Activated CD4-positive, alpha-beta memory T cell treated with anti-CD3 and anti-CD28 coated beads, Interleukin-2, amount 10 ng/mL, durations not matched to agents 7 days and 5 days (primary cell): ENCODE measurements around the gene PKP1. TPM values are rescaled to one million over a fixed set of nuclear protein-coding genes. Genes with fewer than 3 reads are reported as not detected.

Source experiments
- CTCF ChIA-PET: fragments of 350-600 bp; sonication (Branson Sonifier 250); formaldehyde crosslinking; loops from one replicate; lab custom pipeline; 2021; ENCODE audit warnings: antibody characterized with exemption, inconsistent platforms; lab: Charles Lee
- POLR2A ChIA-PET: fragments of 350-600 bp; sonication (Branson Sonifier 250); formaldehyde crosslinking; loops from one replicate; lab custom pipeline; 2021; ENCODE audit warnings: antibody characterized with exemption; lab: Charles Lee
- DNase-seq: peaks from one replicate; pipeline ENCODE4 v3.0.0-alpha.2; 2020
- H3K27ac Mint-ChIP-seq: one replicate; pipeline ENCODE4 v1.8.0; 2021; ENCODE audit warnings: mild to moderate bottlenecking, mixed read lengths
- H3K27me3 Mint-ChIP-seq: one replicate; pipeline ENCODE4 v1.8.0; 2021; ENCODE audit warnings: mixed read lengths
- H3K36me3 Mint-ChIP-seq: one replicate; pipeline ENCODE4 v1.8.0; 2021; ENCODE audit warnings: low read depth, mixed read lengths
- H3K4me1 Mint-ChIP-seq: one replicate; pipeline ENCODE4 v1.8.0; 2021; ENCODE audit warnings: mixed read lengths
- H3K4me3 Mint-ChIP-seq: one replicate; pipeline ENCODE4 v1.8.0; 2021; ENCODE audit warnings: mild to moderate bottlenecking, mixed read lengths
- H3K9me3 Mint-ChIP-seq: one replicate; pipeline ENCODE4 v1.8.0; 2021; ENCODE audit warnings: mixed read lengths
- total RNA-seq, 2 experiments: library from RNA; stranded (reverse); gene quantifications; one replicate each; pipeline ENCODE4 v1.2.3, GENCODE V29; 2021

Gene PKP1
- total RNA-seq, 2 experiments from 2014 or later, result not detected

- DNase-seq, result no peak
- POLR2A ChIA-PET, result no interaction called here
- Mint-ChIP-seq H3K4me1 (no peaks in the 10 kb centered on the region), H3K9me3 (no peaks in the 10 kb centered on the region), H3K4me3 (no peak overlapping the region), H3K36me3 (no peaks in the 10 kb centered on the region), H3K27ac (no peak overlapping the region), H3K27me3 (peaks cover 11% of the 10 kb centered on the region)
- CTCF ChIA-PET, result interaction anchor here (1.1 kb wide), 1 partner anchor 12 kb away, joined by 4 read pairs; no protein-coding TSS in a partner anchor
These were observed 52.0 kb downstream of the PKP1 start for GRCh38 chr1:201335174-201335870.

GRCh38 chr1:201335901-201336300 lies 52.6 kb downstream of the PKP1 start:
- POLR2A ChIA-PET, result no interaction called here
- CTCF ChIA-PET, result no interaction called here
- no peaks in the 10 kb centered on the region for H3K36me3 Mint-ChIP-seq
- H3K27ac Mint-ChIP-seq, result no peak overlapping the region
- no peak overlapping the region for H3K4me3 Mint-ChIP-seq
- H3K9me3 Mint-ChIP-seq, result no peaks in the 10 kb centered on the region
- no peak for DNase-seq
- H3K4me1 Mint-ChIP-seq, result no peaks in the 10 kb centered on the region
- peaks cover 12% of the 10 kb centered on the region for H3K27me3 Mint-ChIP-seq

DNA sequence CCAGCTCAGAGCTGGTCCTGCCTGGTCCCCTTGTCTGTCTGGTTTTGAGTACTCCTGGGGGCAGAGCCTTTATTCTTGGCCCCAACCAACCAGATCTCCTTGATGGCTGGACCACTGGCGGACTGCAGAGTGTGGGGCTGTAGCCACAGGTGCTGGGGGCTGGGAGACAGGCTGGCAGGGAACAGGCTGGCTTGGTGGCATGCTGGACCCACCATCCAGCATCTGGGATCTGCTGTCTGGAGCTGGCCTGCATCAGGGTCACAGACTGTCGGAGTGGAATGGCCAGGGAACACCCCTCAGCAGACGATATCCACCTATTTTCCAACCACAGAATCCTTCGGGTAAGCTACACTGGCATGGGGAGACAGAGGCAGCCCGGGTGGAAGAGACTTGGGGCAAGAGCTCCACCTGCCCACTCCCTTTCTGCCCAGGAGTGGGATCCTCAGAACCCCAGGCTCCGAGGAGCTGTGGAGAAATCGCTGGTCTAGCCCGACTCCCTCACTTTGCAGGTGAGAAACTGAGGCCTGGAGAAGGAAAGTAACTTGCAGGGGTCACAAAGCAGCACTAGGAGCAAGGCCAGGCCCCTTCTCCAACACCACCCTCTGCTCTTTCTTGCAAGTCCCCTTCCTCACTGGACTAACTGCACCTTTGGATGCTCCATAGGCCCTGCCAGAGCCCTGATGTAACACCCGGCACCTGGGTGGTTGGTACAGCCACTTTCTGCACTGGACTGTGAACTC lies 53.6 kb downstream of the PKP1 start:
- H3K4me1 Mint-ChIP-seq, result no peaks in the 10 kb centered on the region
- ChIA-PET POLR2A (no interaction called here), CTCF (no interaction called here)
- no peaks in the 10 kb centered on the region for H3K36me3 Mint-ChIP-seq
- no peak for DNase-seq
- H3K27ac Mint-ChIP-seq, result no peak overlapping the region
- H3K27me3 Mint-ChIP-seq, result peaks cover 18% of the 10 kb centered on the region
- H3K4me3 Mint-ChIP-seq, result no peak overlapping the region
- no peaks in the 10 kb centered on the region for H3K9me3 Mint-ChIP-seq

GRCh38 chr1:201341377-201341776 lies 58.1 kb downstream of the PKP1 start:
- ChIA-PET CTCF (no interaction called here), POLR2A (no interaction called here)
- Mint-ChIP-seq H3K27ac (no peak overlapping the region), H3K9me3 (no peaks in the 10 kb centered on the region), H3K27me3 (peaks cover 21% of the 10 kb centered on the region), H3K36me3 (no peaks in the 10 kb centered on the region), H3K4me1 (no peaks in the 10 kb centered on the region), H3K4me3 (no peak overlapping the region)
- DNase-seq, result no peak

DNA sequence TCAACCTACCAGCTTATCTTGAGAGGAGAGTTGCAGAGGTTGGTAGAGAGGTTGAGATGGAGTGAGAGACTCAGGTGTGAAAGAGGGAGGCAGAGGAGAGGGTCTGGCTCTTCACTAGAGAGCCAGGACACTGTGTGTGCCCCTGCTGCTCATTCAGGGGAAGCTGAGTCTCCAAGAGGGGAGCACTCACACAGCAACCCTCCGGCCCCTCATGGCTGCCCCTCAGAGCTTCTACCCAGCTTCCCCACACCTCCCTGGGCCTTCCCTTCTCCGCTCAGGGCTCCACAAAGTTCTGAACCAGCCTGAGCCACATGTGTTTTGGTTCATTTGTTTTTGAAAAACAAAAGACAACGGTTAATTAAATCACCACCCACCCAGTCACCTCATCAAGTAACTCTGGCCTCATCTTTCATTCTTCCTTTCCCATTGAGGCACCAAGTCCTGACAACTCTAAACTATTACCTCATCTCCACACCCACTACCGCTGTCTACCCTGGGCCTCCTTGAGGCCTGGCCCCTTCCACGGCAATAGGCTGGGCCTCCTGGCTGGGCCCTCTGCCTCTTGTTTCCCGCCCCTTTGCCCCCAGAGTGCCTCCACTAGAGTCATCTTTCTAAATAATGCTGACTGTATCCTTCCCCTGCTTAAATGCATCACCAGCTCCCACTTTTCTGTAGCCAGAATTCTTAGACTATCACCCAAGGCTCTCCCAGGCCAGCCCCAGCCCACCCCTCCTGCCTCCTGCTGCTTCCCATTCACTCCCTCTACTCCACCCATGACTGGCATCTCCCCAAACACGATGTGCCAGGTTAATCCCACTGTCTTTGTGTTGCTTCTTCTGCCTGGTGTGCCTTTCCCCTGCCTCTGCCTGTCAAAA lies 61.1 kb downstream of the PKP1 start:
- DNase-seq, result no peak
- no peaks in the 10 kb centered on the region for H3K4me1 Mint-ChIP-seq
- H3K27me3 Mint-ChIP-seq, result peaks cover 27% of the 10 kb centered on the region
- H3K4me3 Mint-ChIP-seq, result no peak overlapping the region
- H3K36me3 Mint-ChIP-seq, result no peaks in the 10 kb centered on the region
- no peak overlapping the region for H3K27ac Mint-ChIP-seq
- H3K9me3 Mint-ChIP-seq, result no peaks in the 10 kb centered on the region
- ChIA-PET POLR2A (no interaction called here), CTCF (no interaction called here)

GRCh38 chr1:201345081-201345355 lies 61.7 kb downstream of the PKP1 start:
- CTCF ChIA-PET, result interaction anchor here (2.2 kb wide), 1 partner anchor 34 kb away, joined by 5 read pairs; no protein-coding TSS in a partner anchor
- Mint-ChIP-seq H3K27me3 (peaks cover 26% of the 10 kb centered on the region), H3K36me3 (no peaks in the 10 kb centered on the region)

DNA sequence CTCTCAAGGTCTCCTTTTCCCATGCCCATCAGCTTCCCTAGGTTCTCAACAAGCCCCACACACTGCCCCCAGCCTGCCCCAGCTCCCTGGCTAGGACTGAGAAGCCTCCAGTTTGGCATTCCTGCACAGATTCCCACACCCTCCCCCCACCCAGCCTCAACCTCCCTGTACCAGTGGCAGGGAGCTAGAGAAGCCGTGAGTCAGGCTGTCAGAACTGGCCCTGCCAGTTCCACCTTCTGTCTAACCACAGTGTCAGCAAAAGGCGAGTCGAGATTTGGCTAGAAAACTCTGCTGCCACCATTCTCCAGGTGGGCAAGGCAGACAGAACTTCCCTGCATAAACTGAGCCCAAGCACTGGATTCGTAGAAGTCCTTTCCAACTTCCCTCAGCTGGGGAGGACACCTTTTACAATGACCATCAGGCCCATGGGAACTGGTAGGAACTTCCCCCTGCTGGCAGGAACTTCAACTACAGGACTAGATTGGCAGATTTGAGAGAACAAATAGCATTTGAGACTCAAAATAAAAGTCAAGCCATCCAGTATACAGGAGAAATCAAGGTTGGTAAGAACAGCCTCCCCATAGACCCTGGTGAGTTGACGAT lies 63.1 kb downstream of the PKP1 start:
- ChIA-PET CTCF (interaction anchor here (0.5 to 2.2 kb wide), 5 partner anchors 14 to 518 kb away, joined by 3 to 7 read pairs (median 5); no protein-coding TSS in a partner anchor), POLR2A (no interaction called here)
- peaks cover 28% of the 10 kb centered on the region for H3K27me3 Mint-ChIP-seq
- H3K4me3 Mint-ChIP-seq, result no peak overlapping the region
- H3K9me3 Mint-ChIP-seq, result no peaks in the 10 kb centered on the region
- no peak overlapping the region for H3K27ac Mint-ChIP-seq
- no peaks in the 10 kb centered on the region for H3K36me3 Mint-ChIP-seq
- H3K4me1 Mint-ChIP-seq, result no peaks in the 10 kb centered on the region
- no peak for DNase-seq

More at GRCh38 chr1:201345081-201345355, 61.7 kb downstream of the PKP1 start:
- Mint-ChIP-seq H3K4me3 (no peak overlapping the region), H3K27ac (no peak overlapping the region), H3K4me1 (no peaks in the 10 kb centered on the region), H3K9me3 (no peaks in the 10 kb centered on the region)
- DNase-seq, result no peak
- POLR2A ChIA-PET, result no interaction called here

DNA sequence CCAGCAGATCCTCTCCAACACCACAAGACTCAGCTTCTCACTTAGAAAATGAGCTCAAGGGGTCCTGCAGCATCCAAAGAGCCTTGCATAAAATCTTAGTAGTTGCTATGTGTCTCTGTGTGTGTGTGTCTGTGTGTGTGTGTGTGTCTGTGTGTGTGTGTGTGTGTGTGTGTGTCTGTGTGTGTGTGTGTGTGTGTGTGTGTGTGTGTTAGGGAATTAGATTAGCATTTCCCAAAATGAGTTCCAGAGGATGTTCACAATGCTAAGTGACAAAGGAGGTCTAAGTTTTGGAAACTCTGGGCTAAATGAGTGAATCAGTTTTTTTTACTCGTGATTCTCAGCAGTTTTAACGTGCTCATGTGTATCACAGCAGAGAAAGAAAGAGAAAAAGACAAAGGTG lies 63.7 kb downstream of the PKP1 start:
- Mint-ChIP-seq H3K9me3 (no peaks in the 10 kb centered on the region), H3K4me3 (no peak overlapping the region), H3K27ac (no peak overlapping the region), H3K36me3 (no peaks in the 10 kb centered on the region), H3K4me1 (no peaks in the 10 kb centered on the region), H3K27me3 (peaks cover 29% of the 10 kb centered on the region)
- no peak for DNase-seq
- POLR2A ChIA-PET, result no interaction called here
- CTCF ChIA-PET, result interaction anchor here (0.5 to 2.2 kb wide), 6 partner anchors 12 to 518 kb away, joined by 3 to 7 read pairs (median 4); no protein-coding TSS in a partner anchor

DNA sequence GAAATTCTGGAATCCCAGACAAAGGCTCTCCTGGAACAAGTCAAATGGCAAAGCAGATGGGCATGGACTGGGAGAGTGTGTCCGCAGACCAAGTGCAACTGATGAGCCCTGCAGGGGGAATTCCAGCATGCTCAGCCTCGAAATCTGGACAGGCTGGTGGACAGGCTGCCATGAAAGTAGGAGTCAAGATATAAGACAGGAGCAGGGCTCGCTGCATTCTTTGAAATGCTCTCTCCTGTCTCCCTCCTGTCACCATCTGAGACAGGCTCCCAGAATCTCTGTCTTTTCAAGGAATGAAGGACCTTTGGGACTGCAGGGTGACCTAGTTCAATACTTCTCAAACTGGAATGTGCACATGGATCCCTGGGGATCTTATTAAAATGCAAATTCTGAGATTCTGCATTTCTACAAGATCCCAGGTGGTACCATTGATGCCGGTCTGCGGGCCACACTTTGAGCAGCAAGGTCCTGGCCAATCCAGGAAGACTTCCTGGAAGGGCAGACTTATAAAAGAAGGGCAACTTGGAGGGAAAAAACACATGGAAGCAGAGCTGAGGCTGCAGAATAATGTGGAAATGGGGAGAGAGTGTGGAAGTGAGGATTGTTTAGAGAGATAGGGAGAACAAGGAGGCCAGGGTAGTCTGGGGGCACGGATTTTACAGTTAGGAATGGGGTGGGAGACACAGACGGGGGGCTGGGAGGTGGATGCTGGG lies 64.3 kb downstream of the PKP1 start:
- Mint-ChIP-seq H3K36me3 (no peaks in the 10 kb centered on the region), H3K9me3 (no peaks in the 10 kb centered on the region), H3K4me3 (no peak overlapping the region), H3K4me1 (no peaks in the 10 kb centered on the region), H3K27ac (no peak overlapping the region), H3K27me3 (peaks cover 29% of the 10 kb centered on the region)
- ChIA-PET CTCF (interaction anchor here (0.6 to 1.8 kb wide), 6 partner anchors 13 to 1795 kb away, joined by 3 to 7 read pairs (median 5); no protein-coding TSS in a partner anchor), POLR2A (no interaction called here)
- no peak for DNase-seq

DNA sequence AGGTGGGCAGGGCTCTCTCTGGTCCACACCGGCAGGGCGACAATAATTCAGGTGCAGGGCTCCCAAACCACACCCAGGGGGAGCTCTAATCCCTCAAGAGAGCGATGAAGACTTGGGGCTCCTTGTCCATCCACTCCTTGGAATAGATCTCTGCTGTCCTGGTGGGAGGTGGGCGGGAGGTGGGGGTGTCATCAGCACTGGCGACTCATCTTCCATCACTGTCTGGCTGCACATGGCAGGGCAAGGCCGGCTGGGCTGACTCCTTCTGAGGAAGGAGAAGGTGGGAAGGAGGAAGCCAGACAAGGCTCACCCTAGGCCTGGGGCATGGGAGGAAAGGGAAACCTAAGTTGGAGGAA lies 64.9 kb downstream of the PKP1 start:
- ChIA-PET POLR2A (no interaction called here), CTCF (interaction anchor here (0.6 to 1.6 kb wide), 7 partner anchors 13 to 1795 kb away, joined by 3 to 7 read pairs (median 3); no protein-coding TSS in a partner anchor)

DNA sequence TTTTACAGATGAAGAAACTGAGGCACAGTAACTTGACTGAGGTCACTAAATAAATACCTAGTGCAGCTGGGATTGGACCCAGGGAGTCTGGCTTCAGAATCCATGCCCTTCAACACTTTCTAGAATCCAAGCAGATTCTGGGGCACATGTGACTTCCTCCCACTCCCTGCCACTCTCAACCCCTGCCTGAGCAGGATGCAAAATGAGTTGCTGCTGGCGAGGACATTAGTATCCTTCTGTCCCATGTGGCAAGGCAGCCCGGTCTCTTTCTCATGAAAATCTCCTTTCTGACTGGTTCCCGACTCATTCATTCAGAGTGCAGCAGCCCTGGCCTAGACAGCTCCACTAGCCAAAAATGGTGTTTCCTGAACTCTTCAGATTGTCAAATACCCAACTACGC lies 65.8 kb downstream of the PKP1 start:
- Mint-ChIP-seq H3K4me1 (no peaks in the 10 kb centered on the region), H3K36me3 (no peaks in the 10 kb centered on the region), H3K27me3 (peaks cover 32% of the 10 kb centered on the region), H3K27ac (no peak overlapping the region), H3K9me3 (no peaks in the 10 kb centered on the region), H3K4me3 (no peak overlapping the region)
- CTCF ChIA-PET, result interaction anchor here (0.6 to 1.6 kb wide), 5 partner anchors 12 to 86 kb away, joined by 3 to 7 read pairs (median 4); no protein-coding TSS in a partner anchor
- DNase-seq, result no peak
- POLR2A ChIA-PET, result no interaction called here

More for the DNA sequence above, 64.9 kb downstream of the PKP1 start:
- Mint-ChIP-seq H3K27me3 (peaks cover 29% of the 10 kb centered on the region), H3K36me3 (no peaks in the 10 kb centered on the region), H3K27ac (no peak overlapping the region), H3K4me1 (no peaks in the 10 kb centered on the region), H3K9me3 (no peaks in the 10 kb centered on the region), H3K4me3 (no peak overlapping the region)
- peak; percentile 40 for DNase-seq

DNA sequence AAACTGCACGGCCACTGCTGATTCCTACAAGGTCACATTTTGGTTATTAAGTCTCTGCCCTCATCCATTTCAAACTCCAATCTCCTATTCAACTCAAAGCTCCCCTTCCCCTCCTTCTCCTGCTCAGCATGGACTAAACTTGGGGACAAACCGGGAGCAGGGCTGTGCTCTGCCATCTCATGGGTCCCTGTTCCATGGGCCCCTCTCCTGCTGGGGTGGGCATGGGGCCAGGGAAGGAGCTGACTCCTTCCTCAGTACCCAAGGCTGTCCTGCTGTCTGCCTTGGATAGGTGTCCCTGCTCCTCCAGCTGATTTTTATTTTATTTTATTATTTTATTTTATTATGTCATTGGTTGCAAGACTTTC lies 67.0 kb downstream of the PKP1 start:
- H3K9me3 Mint-ChIP-seq, result no peaks in the 10 kb centered on the region
- DNase-seq, result no peak
- CTCF ChIA-PET, result interaction anchor here (0.7 kb wide), 1 partner anchor 11 kb away, joined by 4 read pairs; no protein-coding TSS in a partner anchor
- H3K27me3 Mint-ChIP-seq, result peaks cover 23% of the 10 kb centered on the region
- H3K4me3 Mint-ChIP-seq, result no peak overlapping the region
- H3K4me1 Mint-ChIP-seq, result no peaks in the 10 kb centered on the region
- no peak overlapping the region for H3K27ac Mint-ChIP-seq
- POLR2A ChIA-PET, result no interaction called here
- H3K36me3 Mint-ChIP-seq, result no peaks in the 10 kb centered on the region
